Activated T-helper 1 cell treated with Interleukin-2 at 50 U/mL for 16 hours (primary cell): ENCODE results near the gene KRTAP2-4.
"Not testable (repeated sequence)": the region's sequence is repeated elsewhere in the genome, so short reads cannot be mapped to it uniquely, and the experiment has no call there.

Source experiments
- DNase-seq: peaks from one replicate; pipeline ENCODE4 v3.0.0-alpha.2; 2020; ENCODE audit warnings: low read depth

KRTAP2-4 gene

GRCh38 chr17:41071606-41072360 is 6.1 kb upstream of the KRTAP2-4 start:
- no peak for DNase-seq

DNA sequence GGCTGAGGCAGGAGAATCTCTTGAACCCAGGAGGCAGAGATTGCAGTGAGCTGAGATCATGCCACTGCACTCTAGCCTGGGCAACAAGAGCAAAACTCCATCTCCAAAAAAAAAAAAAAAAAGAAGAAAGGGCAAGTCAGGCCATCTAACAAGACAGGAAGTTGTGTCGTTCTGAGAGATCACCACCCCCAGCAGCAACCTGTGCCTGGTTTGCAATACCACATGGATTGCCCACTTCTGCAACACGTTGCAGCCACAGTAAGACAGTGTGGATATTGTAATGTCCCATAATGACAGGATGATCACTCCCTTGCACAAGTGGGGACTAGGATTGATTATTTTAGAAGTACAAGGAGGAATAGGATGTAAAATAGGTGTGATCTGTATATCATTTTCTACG is 3.4 kb upstream of the KRTAP2-4 start:
- no peak for DNase-seq

DNA sequence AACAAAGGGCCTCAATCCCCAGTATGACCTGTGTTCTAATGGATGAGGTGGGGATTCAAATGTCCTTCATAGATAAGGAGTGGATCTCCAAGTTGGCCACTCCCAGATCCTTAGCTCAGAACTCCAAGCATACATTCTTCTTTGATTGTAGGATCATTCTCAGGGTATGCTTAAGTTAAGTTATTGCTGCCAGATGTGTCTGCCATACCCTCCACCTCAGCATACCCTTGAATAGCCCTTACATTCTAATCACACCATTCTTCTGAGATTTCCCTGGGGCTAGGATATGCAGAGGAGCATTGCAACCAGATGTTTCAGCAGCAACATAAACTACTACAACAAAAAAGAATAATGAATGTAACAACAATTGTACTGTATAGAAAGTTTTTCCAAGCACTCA is 1.6 kb upstream of the KRTAP2-4 start:
- DNase-seq: no peak

DNA sequence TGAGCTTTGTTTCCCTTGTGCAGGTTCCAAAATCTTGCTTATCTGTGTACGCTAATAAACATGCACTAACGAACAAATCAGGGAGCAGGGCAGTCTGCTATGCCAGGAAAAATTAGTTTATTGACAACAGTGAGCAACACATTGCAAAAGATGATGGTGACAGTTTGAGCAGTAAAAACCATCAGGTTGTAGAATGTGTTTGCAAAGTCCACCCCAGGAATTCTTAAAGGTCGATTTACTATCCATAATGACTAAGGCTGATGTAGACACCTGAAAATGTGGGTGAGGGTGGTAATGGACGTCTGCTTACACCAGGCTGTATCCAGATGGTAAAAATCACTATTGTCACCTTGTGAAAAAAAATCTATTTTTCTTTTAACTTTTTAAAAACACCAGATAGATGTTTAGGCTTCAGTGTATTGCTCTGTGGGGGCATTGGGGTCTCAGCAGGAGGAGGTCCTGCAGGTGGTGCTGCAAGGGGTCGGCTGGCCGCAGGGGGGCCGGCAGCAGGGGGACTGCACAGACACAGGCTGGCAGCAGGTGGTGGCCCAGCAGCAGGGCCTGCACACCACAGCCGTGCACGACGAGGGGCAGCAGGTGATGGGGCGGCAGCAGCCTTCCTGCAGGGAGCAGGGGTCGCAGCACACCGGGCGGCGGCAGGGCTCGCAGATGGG is 526 bp downstream of the KRTAP2-4 start:
- DNase-seq: not testable (repeated sequence)

- DNase-seq: no peak
Measured at GRCh38 chr17:41064301-41064700, 1.4 kb downstream of the KRTAP2-4 start.

GRCh38 chr17:41063449-41063848 is 2.2 kb downstream of the KRTAP2-4 start:
- no peak for DNase-seq

- DNase-seq: no peak
Measured at GRCh38 chr17:41061964-41062363, 3.7 kb downstream of the KRTAP2-4 start.

GRCh38 chr17:41060052-41060604 is 5.6 kb downstream of the KRTAP2-4 start, which contains the start of gene KRTAP2-3:
Gene KRTAP2-3 (minus strand): TSS chr17:41060114. CDS start chr17:41060050, 64 bp downstream.
- DNase-seq: no peak

DNA sequence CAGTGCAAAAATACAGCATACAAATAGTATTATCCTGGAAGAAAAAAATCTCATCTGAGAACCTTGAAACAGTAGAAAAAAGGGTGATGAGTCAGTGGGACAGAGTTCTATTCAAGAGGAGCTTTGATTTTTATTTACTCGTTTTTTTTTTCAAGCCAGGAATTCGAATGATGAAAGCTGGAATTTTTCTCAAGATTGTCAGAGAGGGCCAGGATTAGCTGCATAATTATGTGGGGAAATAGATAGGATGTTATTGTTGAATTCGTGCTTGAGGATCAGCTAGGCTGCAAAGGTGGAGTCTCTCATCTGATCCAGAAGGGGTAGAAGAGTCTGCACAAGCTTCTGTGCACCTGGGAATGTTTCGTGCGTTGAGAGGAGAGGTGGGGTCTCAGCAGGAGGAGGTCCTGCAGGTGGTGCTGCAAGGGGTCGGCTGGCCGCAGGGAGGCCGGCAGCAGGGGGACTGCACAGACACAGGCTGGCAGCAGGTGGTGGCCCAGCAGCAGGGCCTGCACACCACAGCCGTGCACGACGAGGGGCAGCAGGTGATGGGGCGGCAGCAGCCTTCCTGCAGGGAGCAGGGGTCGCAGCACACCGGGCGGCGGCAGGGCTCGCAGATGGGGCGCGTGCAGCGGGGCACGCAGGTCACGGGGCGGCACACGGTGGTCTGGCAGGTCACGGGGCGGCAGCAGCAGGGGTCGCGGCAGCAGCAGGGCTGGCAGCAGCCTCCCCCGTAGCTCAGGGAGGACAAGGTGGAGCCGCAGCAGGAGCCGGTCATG is 6.2 kb downstream of the KRTAP2-4 start:
- DNase-seq: not testable (repeated sequence)

DNA sequence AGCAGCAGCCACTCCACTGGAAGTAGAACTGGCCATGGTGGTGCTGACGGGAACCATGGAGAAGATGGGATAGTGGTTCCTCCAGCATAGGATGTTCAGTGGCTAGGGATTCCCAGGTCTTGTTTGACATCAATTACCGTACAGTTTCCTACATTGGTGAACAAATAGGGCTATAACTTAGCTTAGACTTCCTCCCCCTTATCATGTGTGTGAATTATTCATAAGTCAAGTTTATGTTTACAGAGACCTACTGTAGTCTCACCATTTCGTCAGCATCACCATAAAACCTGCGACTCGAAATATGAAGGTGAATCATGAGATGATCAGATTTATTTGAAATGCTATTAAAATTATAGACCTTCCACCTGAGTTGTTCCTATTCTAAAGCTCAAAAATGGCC is 6.9 kb downstream of the KRTAP2-4 start:
- DNase-seq: no peak

- DNase-seq: no peak
Measured at GRCh38 chr17:41057547-41057946, 8.1 kb downstream of the KRTAP2-4 start.

DNA sequence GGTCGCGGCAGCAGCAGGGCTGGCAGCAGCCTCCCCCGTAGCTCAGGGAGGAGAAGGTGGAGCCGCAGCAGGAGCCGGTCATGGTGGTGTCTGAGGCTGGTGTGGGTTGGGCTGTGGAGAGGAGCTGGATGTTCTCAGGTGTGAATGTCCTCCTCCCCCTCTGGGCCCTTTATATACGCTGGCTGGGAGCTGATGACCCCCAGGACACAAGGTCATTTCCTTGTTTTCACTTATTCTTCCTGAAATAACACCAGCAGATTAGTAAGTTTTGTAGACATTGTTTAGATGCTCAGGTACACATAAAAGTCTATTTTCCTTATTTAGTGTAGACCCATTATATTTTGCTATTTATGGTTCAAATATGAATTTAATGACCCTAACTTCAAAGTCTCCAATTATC is 10.5 kb downstream of the KRTAP2-4 start, which contains the start of gene KRTAP2-2:
TSS of gene KRTAP2-2 (minus strand) at position 101 of the 400 bp plus-strand sequence. CDS start at position 82, 19 bp downstream.
- DNase-seq: not testable (repeated sequence)

- DNase-seq: not testable (repeated sequence)
Measured at GRCh38 chr17:41054556-41054955, 11.1 kb downstream of the KRTAP2-4 start.

- DNase-seq: no peak
Measured at GRCh38 chr17:41054025-41054424, 11.7 kb downstream of the KRTAP2-4 start.

DNA sequence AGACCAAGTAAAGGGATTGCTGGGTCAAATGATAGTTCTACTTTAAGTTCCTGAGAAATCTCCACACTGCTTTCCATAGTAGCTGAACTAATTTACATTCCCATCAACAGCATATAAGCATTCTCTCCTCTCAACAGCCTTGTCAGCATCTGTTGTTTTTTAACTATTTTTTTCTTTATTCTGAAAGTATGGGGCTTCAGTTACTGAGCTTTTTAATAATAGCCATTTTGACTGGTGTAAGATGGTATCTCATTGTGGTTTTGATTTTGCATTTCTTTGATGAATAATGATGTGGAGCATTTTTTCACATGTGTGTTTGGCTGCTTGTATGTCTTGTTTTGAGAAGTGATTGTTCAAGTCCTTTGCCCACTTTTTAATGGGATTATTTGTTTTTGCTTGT is 13.1 kb downstream of the KRTAP2-4 start:
- no peak for DNase-seq

GRCh38 chr17:41049110-41049509 is 16.6 kb downstream of the KRTAP2-4 start:
- DNase-seq: no peak

- DNase-seq: no peak
Measured at GRCh38 chr17:41048441-41048840, 17.2 kb downstream of the KRTAP2-4 start.

- DNase-seq: not testable (repeated sequence)
Measured at GRCh38 chr17:41046735-41047465, 18.8 kb downstream of the KRTAP2-4 start, which contains the start of gene KRTAP2-1. Gene KRTAP2-1 (minus strand): TSS chr17:41047316. CDS start chr17:41047267, 49 bp downstream.

DNA sequence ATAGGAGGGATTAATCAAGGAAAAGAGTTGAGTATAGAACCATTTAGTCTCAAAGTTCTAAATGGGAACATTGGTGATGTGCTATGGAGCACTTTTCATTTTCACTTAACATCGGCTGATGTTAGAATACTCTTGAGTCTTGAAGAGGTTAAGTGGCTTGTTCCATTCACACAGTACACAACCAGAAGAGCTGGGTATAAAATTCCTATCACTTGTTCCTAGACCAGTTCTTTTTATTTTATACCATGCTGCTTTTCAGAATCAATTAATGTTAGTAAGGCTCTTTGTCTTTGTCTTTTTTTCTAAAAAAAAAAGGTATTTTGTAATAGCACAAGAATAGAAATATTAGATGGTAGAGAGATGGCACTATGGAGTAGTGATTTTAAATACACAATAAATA is 22.7 kb downstream of the KRTAP2-4 start:
- DNase-seq: no peak

- not testable (repeated sequence) for DNase-seq
Measured at GRCh38 chr17:41040783-41041571, 24.7 kb downstream of the KRTAP2-4 start, which contains the start of gene KRTAP1-1. Gene KRTAP1-1 (minus strand): TSS chr17:41041450. CDS start chr17:41041397, 53 bp downstream.
